ENCODE results near the gene KCNH5.
"Not testable (repeated sequence)": the region's sequence is repeated elsewhere in the genome, so short reads cannot be mapped to it uniquely, and the experiment has no call there.

The KCNH5 gene

GRCh38 chr14:62844546-62844945, 200.7 kb downstream of the KCNH5 start:
- ChIA-PET POLR2A (ENCODE audit: low non-redundant PET) (no interaction called here), CTCF (no interaction called here)
- no peak overlapping the region for H3K27ac ChIP-seq
- no peak for TF ChIP-seq CTCF (conservative IDR thresholded peaks at IDR 0.05; ENCODE audit: low read depth)
- DNase-seq (ENCODE audit: low spot score), result no peak

GRCh38 chr14:62824086-62824485, 221.2 kb downstream of the KCNH5 start:
- TF ChIP-seq CTCF (conservative IDR thresholded peaks at IDR 0.05; ENCODE audit: low read depth), result no peak
- DNase-seq (ENCODE audit: low spot score), result no peak
- no peak overlapping the region for H3K27ac ChIP-seq
- ChIA-PET CTCF (interaction anchor here (0.6 kb wide), 1 partner anchor 20 kb away, joined by 5 read pairs; no protein-coding TSS in a partner anchor), POLR2A (ENCODE audit: low non-redundant PET) (no interaction called here)

GRCh38 chr14:62819931-62820330, 225.3 kb downstream of the KCNH5 start:
- ChIA-PET CTCF (interaction anchor here (0.6 kb wide), 1 partner anchor 1562 kb away, joined by 3 read pairs; no protein-coding TSS in a partner anchor), POLR2A (ENCODE audit: low non-redundant PET) (no interaction called here)
- TF ChIP-seq CTCF (conservative IDR thresholded peaks at IDR 0.05; ENCODE audit: low read depth), result no peak
- DNase-seq (ENCODE audit: low spot score), result no peak
- H3K27ac ChIP-seq, result no peak overlapping the region

DNA sequence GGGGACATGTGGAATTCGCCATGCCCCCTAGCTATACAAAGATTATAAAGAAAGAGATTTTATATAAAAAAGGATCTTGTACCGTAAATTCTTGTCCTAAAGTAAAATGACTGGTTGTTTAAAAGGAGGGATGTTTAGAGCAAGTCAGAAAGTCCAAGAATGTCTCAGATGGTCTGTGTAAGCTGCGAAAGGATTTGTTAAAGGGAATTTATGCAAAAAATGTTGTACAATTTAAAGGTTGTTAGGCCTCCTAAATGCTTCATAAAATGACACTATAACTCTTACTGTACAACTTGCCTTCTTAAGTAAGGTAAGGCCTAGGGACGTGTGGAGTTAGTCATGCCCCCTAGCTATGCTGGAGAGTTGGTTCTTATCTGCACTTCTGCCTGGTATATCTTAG, 237.6 kb downstream of the KCNH5 start:
- TF ChIP-seq CTCF (conservative IDR thresholded peaks at IDR 0.05; ENCODE audit: low read depth), result no peak
- DNase-seq (ENCODE audit: low spot score), result no peak
- POLR2A ChIA-PET (ENCODE audit: low non-redundant PET), result no interaction called here
- no peak overlapping the region for H3K27ac ChIP-seq
- CTCF ChIA-PET, result no interaction called here

GRCh38 chr14:62800577-62800976, 244.7 kb downstream of the KCNH5 start:
- DNase-seq (ENCODE audit: low spot score), result no peak
- POLR2A ChIA-PET (ENCODE audit: low non-redundant PET), result no interaction called here
- H3K27ac ChIP-seq, result no peak overlapping the region
- TF ChIP-seq CTCF (conservative IDR thresholded peaks at IDR 0.05; ENCODE audit: low read depth), result no peak
- CTCF ChIA-PET, result no interaction called here

DNA sequence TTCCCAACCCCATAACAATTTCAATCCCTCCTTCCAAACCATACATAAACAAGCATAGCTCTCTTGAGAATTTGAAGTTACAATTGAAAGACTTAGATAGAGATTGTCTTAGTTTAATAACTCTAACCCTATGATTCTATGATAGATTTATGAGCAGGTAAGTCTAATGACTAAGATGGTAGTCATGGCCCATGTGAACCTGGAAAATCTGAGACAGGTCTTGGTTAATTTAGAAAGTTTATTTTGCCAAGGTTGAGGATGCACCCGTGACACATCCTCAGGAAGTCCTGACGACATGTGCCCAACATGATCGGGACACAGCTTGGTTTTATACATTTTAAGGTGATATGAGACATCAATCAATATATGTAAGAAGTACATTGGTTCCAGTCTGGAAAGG, 248.8 kb downstream of the KCNH5 start:
- DNase-seq (ENCODE audit: low spot score), result peak; percentile 15
- TF ChIP-seq CTCF (conservative IDR thresholded peaks at IDR 0.05; ENCODE audit: low read depth), result no peak
- H3K27ac ChIP-seq, result no peak overlapping the region
- ChIA-PET CTCF (interaction anchor here (0.6 kb wide), 1 partner anchor 488 kb away, joined by 3 read pairs; no protein-coding TSS in a partner anchor), POLR2A (ENCODE audit: low non-redundant PET) (no interaction called here)

DNA sequence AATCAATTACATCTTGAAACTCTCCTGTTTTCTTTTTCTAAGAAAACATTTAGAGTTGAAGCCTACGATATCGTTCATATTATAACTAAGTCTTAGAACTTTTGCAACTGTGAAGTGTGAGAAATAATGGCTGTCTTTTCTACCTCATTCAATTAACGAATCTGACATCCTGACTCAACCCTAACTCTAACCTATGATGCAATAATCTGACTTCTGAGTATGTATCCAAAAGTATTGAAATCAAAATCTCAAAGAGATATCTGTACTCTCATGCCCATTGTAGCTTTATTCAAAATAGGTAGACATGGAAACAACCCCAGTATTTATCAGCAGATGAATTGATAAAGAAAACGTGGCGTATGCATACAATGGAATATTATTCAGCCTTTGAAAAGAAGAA, 252.7 kb downstream of the KCNH5 start:
- no peak overlapping the region for H3K27ac ChIP-seq
- no peak for TF ChIP-seq CTCF (conservative IDR thresholded peaks at IDR 0.05; ENCODE audit: low read depth)
- no peak for DNase-seq (ENCODE audit: low spot score)
- POLR2A ChIA-PET (ENCODE audit: low non-redundant PET), result no interaction called here
- CTCF ChIA-PET, result interaction anchor here (0.7 kb wide), 1 partner anchor 127 kb away, joined by 3 read pairs; no protein-coding TSS in a partner anchor

DNA sequence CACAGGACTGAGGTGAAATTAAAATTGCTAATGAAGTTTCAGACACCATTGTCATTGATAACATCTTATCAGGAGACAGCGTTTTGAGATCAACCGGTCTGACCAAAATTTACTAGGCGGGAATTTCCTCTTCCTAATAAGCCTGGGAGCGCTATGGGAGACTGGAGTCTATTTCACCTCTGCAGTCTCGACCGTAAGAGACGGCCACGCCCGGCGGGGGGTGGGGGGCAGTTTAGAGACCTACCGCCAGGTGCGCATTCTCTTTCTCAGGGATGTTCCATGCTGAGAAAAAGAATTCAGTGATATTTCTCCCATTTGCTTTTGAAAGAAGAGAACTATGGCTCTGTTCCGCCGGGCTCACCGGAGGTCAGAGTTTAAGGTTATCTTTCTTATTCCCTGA, 263.9 kb downstream of the KCNH5 start:
- H3K27ac ChIP-seq; POLR2A ChIA-PET (ENCODE audit: low non-redundant PET); DNase-seq (ENCODE audit: low spot score): not testable (repeated sequence)

More for the DNA sequence above, 263.9 kb downstream of the KCNH5 start:
- CTCF ChIA-PET, result not testable (repeated sequence)
